AML-193 (cell line): ENCODE measurements around the gene BICRA.

Source experiments
- DNase-seq, 2 experiments: peaks; one replicate each; lab custom pipeline; 2025; lab: John Stamatoyannopoulos, UW

Gene BICRA

GRCh38 chr19:47601180-47601904 lies 7.6 kb upstream of the BICRA start:
- no peak for DNase-seq

GRCh38 chr19:47603706-47604565 lies 5.0 kb upstream of the BICRA start:
- DNase-seq = no peak

GRCh38 chr19:47607564-47608073 lies 1.3 kb upstream of the BICRA start:
- no peak for DNase-seq

- peak; percentile 70 to 72 for DNase-seq
Observed at GRCh38 chr19:47608074-47608918, 638 bp upstream of the BICRA start.

- peak in 1 of 2 experiments; percentile 54 for DNase-seq
Observed at GRCh38 chr19:47609906-47610894, 1.3 kb downstream of the BICRA start.

GRCh38 chr19:47610902-47611301 lies 2.0 kb downstream of the BICRA start:
- no peak for DNase-seq

GRCh38 chr19:47613165-47614020 lies 4.5 kb downstream of the BICRA start:
- DNase-seq = no peak

- no peak for DNase-seq
Observed at GRCh38 chr19:47614021-47614295, 5.0 kb downstream of the BICRA start.

GRCh38 chr19:47614559-47614958 lies 5.6 kb downstream of the BICRA start:
- no peak for DNase-seq

- DNase-seq = no peak
Observed at GRCh38 chr19:47615230-47615629, 6.3 kb downstream of the BICRA start.

- DNase-seq = no peak
Observed at GRCh38 chr19:47615714-47616113, 6.8 kb downstream of the BICRA start.

- no peak for DNase-seq
Observed at GRCh38 chr19:47618771-47619170, 9.8 kb downstream of the BICRA start.

- no peak for DNase-seq
Observed at GRCh38 chr19:47619763-47620162, 10.8 kb downstream of the BICRA start.

GRCh38 chr19:47623151-47623920 lies 14.4 kb downstream of the BICRA start:
- DNase-seq = no peak

- no peak for DNase-seq
Observed at GRCh38 chr19:47623921-47624391, 15.0 kb downstream of the BICRA start.

GRCh38 chr19:47625650-47626049 lies 16.7 kb downstream of the BICRA start:
- no peak for DNase-seq

GRCh38 chr19:47626238-47626637 lies 17.3 kb downstream of the BICRA start:
- DNase-seq = no peak

- no peak for DNase-seq
Observed at GRCh38 chr19:47628078-47628771, 19.3 kb downstream of the BICRA start.

GRCh38 chr19:47630594-47630993 lies 21.7 kb downstream of the BICRA start:
- DNase-seq = no peak
